ENCODE measurements around the gene CC2D2B.

Gene CC2D2B

GRCh38 chr10:96053985-96054384, 146.2 kb downstream of the CC2D2B start:
- DNase-seq, result no peak
- TF ChIP-seq POLR2A (IDR thresholded peaks at IDR 0.05; ENCODE audit: low read length), result no peak

GRCh38 chr10:96056787-96057186, 149.0 kb downstream of the CC2D2B start:
- TF ChIP-seq GATA1 (IDR thresholded peaks at IDR 0.05; ENCODE audit: low read depth, low read length) (no peak), POLR2A (IDR thresholded peaks at IDR 0.05; ENCODE audit: low read length) (no peak)
- peak in 1 of 2 experiments; percentile 12 for DNase-seq

GRCh38 chr10:96061232-96061631, 153.5 kb downstream of the CC2D2B start:
- peak in 1 of 2 experiments; percentile 6 for DNase-seq
- TF ChIP-seq POLR2A (IDR thresholded peaks at IDR 0.05; ENCODE audit: low read length), result no peak
- no peak for TF ChIP-seq GATA1 (IDR thresholded peaks at IDR 0.05; ENCODE audit: low read depth, low read length)

GRCh38 chr10:96072674-96073073, 164.9 kb downstream of the CC2D2B start:
- no peak for DNase-seq
- TF ChIP-seq GATA1 (IDR thresholded peaks at IDR 0.05; ENCODE audit: low read depth, low read length), result no peak
- no peak for TF ChIP-seq POLR2A (IDR thresholded peaks at IDR 0.05; ENCODE audit: low read length)

- DNase-seq, result no peak
- TF ChIP-seq GATA1 (IDR thresholded peaks at IDR 0.05; ENCODE audit: low read depth, low read length) (no peak), POLR2A (IDR thresholded peaks at IDR 0.05; ENCODE audit: low read length) (no peak)
Measured at GRCh38 chr10:96073722-96074121, 165.9 kb downstream of the CC2D2B start.

GRCh38 chr10:96074776-96075175, 167.0 kb downstream of the CC2D2B start:
- no peak for DNase-seq
- TF ChIP-seq GATA1 (IDR thresholded peaks at IDR 0.05; ENCODE audit: low read depth, low read length) (no peak), POLR2A (IDR thresholded peaks at IDR 0.05; ENCODE audit: low read length) (no peak)

- no peak for DNase-seq
Measured at GRCh38 chr10:96075977-96076376, 168.2 kb downstream of the CC2D2B start.

GRCh38 chr10:96077156-96077555, 169.4 kb downstream of the CC2D2B start:
- TF ChIP-seq GATA1 (IDR thresholded peaks at IDR 0.05; ENCODE audit: low read depth, low read length) (no peak), POLR2A (IDR thresholded peaks at IDR 0.05; ENCODE audit: low read length) (no peak)

More at GRCh38 chr10:96075977-96076376, 168.2 kb downstream of the CC2D2B start:
- TF ChIP-seq GATA1 (IDR thresholded peaks at IDR 0.05; ENCODE audit: low read depth, low read length), result no peak
- TF ChIP-seq POLR2A (IDR thresholded peaks at IDR 0.05; ENCODE audit: low read length), result no peak

GRCh38 chr10:96082153-96082552, 174.4 kb downstream of the CC2D2B start:
- TF ChIP-seq POLR2A (IDR thresholded peaks at IDR 0.05; ENCODE audit: low read length), result no peak
- no peak for DNase-seq

More at GRCh38 chr10:96077156-96077555, 169.4 kb downstream of the CC2D2B start:
- DNase-seq, result no peak
